Stimulated activated CD8-positive, alpha-beta memory T cell treated with anti-CD3 and anti-CD28 coated beads, Interleukin-7, amount 100 ng/mL, for 24 hours (primary cell): ENCODE measurements around the gene CMTM3.
"Not testable (repeated sequence)": the region's sequence is repeated elsewhere in the genome, so short reads cannot be mapped to it uniquely, and the experiment has no call there.

Experiments
- DNase-seq: peaks from one replicate; pipeline ENCODE4 v3.0.0-alpha.2; 2020; ENCODE audit warnings: low read depth

Gene CMTM3

GRCh38 chr16:66609139-66609510 is 4.6 kb downstream of the CMTM3 start:
- no peak for DNase-seq

GRCh38 chr16:66610111-66610820 is 5.8 kb downstream of the CMTM3 start:
- DNase-seq, result no peak

GRCh38 chr16:66611911-66612310 is 7.4 kb downstream of the CMTM3 start:
- not testable (repeated sequence) for DNase-seq

- no peak for DNase-seq
Measured at GRCh38 chr16:66612422-66612821, 7.9 kb downstream of the CMTM3 start.

GRCh38 chr16:66614161-66614802 is 9.8 kb downstream of the CMTM3 start:
- no peak for DNase-seq

GRCh38 chr16:66616169-66616568 is 11.7 kb downstream of the CMTM3 start:
- DNase-seq, result no peak

- DNase-seq, result no peak
Measured at GRCh38 chr16:66616592-66616991, 12.1 kb downstream of the CMTM3 start.

- no peak for DNase-seq
Measured at GRCh38 chr16:66617010-66617434, 12.5 kb downstream of the CMTM3 start.

GRCh38 chr16:66617728-66618127 is 13.2 kb downstream of the CMTM3 start:
- DNase-seq, result no peak

- no peak for DNase-seq
Measured at GRCh38 chr16:66618588-66619375, 14.3 kb downstream of the CMTM3 start.

- DNase-seq, result no peak
Measured at GRCh38 chr16:66619534-66620428, 15.3 kb downstream of the CMTM3 start.

- DNase-seq, result no peak
Measured at GRCh38 chr16:66620429-66620795, 15.9 kb downstream of the CMTM3 start.

- no peak for DNase-seq
Measured at GRCh38 chr16:66621973-66622372, 17.5 kb downstream of the CMTM3 start.

- no peak for DNase-seq
Measured at GRCh38 chr16:66622863-66623262, 18.4 kb downstream of the CMTM3 start.

GRCh38 chr16:66623755-66624154 is 19.3 kb downstream of the CMTM3 start:
- no peak for DNase-seq

GRCh38 chr16:66627611-66628378 is 23.3 kb downstream of the CMTM3 start:
- DNase-seq, result not testable (repeated sequence)

GRCh38 chr16:66629856-66630255 is 25.4 kb downstream of the CMTM3 start:
- no peak for DNase-seq

- DNase-seq, result not testable (repeated sequence)
Measured at GRCh38 chr16:66630561-66631260, 26.2 kb downstream of the CMTM3 start.

- not testable (repeated sequence) for DNase-seq
Measured at GRCh38 chr16:66631558-66631957, 27.1 kb downstream of the CMTM3 start.

GRCh38 chr16:66634527-66635196 is 30.2 kb downstream of the CMTM3 start:
- no peak for DNase-seq
